Endothelial cell of umbilical vein (primary cell): Measurements from ENCODE around the gene TNRC6B. TPM values are rescaled to one million over a fixed set of nuclear protein-coding genes. Genes with fewer than 3 reads are reported as not detected.

Experiments
- BruUV-seq: library from RNA; stranded (reverse); fragments of 400-500 nt; replicated peaks from 2 replicates; lab custom pipeline; 2021; lab: Mats Ljungman, UMichigan
- CTCF ChIA-PET: fragments of 300-600, 350-600 bp; sonication (Branson Sonifier 250); formaldehyde crosslinking; loops from one replicate; lab custom pipeline; 2021; ENCODE audit warnings: antibody characterized with exemption, inconsistent platforms; lab: Charles Lee
- POLR2A ChIA-PET: fragments of 300-600, 350-600 bp; sonication (Branson Sonifier 250); formaldehyde crosslinking; loops from one replicate; lab custom pipeline; 2021; ENCODE audit warnings: antibody characterized with exemption, inconsistent platforms; lab: Charles Lee
- DNase-seq: peaks from one replicate; pipeline ENCODE4 v3.0.0-alpha.2; 2011; ENCODE audit warnings: low read depth, low spot score
- FAIRE-seq: peaks from 2 replicates; lab custom pipeline; 2011; peaks lifted over from hg19 to GRCh38; lab: Jason Lieb, UNC
- H2AFZ ChIP-seq: 2 replicates; pipeline ENCODE4 v1.6.0; 2012; ENCODE audit warnings: low read depth, low read length, control low read depth, inconsistent platforms
- H3K27ac ChIP-seq: 2 replicates; pipeline ENCODE4 v1.5.1; 2011; ENCODE audit warnings: low read depth, mild to moderate bottlenecking, control low read depth, low read length, moderate library complexity; ENCODE audit not compliant: insufficient read depth
- H3K27me3 ChIP-seq, 2 experiments: 2 replicates each; pipeline versions ENCODE4 v1.6.0 to v1.6.1; 2011; ENCODE audit warnings: low read length in 2 of 2, mixed read lengths in 1 of 2; ENCODE audit not compliant: control insufficient read depth in 2 of 2, insufficient read depth in 2 of 2
- H3K36me3 ChIP-seq, 2 experiments: 2 replicates in 1 of 2; 3 replicates in 1 of 2; pipeline ENCODE4 v1.5.1; 2011; ENCODE audit warnings: low read length in 2 of 2, mild to moderate bottlenecking in 1 of 2, moderate library complexity in 1 of 2; ENCODE audit not compliant: control insufficient read depth in 2 of 2, insufficient read depth in 2 of 2; ENCODE audit errors: extremely low read depth in 1 of 2
- H3K4me1 ChIP-seq: 3 replicates; pipeline ENCODE4 v1.5.1; 2011; ENCODE audit warnings: mild to moderate bottlenecking, low read length; ENCODE audit not compliant: control insufficient read depth, insufficient read depth; ENCODE audit errors: extremely low read depth
- H3K4me2 ChIP-seq: 2 replicates; pipeline ENCODE4 v1.6.1; 2011; ENCODE audit warnings: low read length, control low read depth, mixed read lengths; ENCODE audit not compliant: insufficient read depth
- H3K4me3 ChIP-seq, 3 experiments: fragments of 200-600 bp in 1 of 3; sonication (generic), shearing (Covaris generic) in 1 of 3; replicated peaks in 1 of 3; 2 replicates each; pipeline ENCODE4 v1.5.1; 2011 to 2016; ENCODE audit warnings: control low read depth in 3 of 3, low read length in 3 of 3, mild to moderate bottlenecking in 2 of 3, inconsistent platforms in 1 of 3, low read depth in 1 of 3, moderate library complexity in 1 of 3; ENCODE audit not compliant: insufficient read depth in 1 of 3
- H3K79me2 ChIP-seq: 2 replicates; pipeline ENCODE4 v1.6.0; 2012; ENCODE audit warnings: low read length, inconsistent platforms; ENCODE audit not compliant: control insufficient read depth, insufficient read depth
- H3K9ac ChIP-seq: replicated peaks from 2 replicates; pipeline ENCODE3; 2011; ENCODE audit warnings: low read length, control low read depth; ENCODE audit not compliant: insufficient read depth; ENCODE audit errors: extremely low read depth
- H3K9me1 ChIP-seq: replicated peaks from 3 replicates; pipeline ENCODE4 v1.6.0; 2011; ENCODE audit warnings: mild to moderate bottlenecking, low read length; ENCODE audit not compliant: control insufficient read depth, insufficient read depth; ENCODE audit errors: extremely low read depth
- H3K9me3 ChIP-seq: replicated peaks from 2 replicates; pipeline ENCODE4 v1.5.1; 2012; ENCODE audit warnings: low read length, inconsistent platforms; ENCODE audit not compliant: control insufficient read depth, insufficient read depth
- H4K20me1 ChIP-seq: replicated peaks from 2 replicates; pipeline ENCODE3; 2011; ENCODE audit warnings: mild to moderate bottlenecking, low read length; ENCODE audit not compliant: control insufficient read depth, insufficient read depth; ENCODE audit errors: extremely low read depth
- CTCF ChIP-seq, 2 donors: IDR thresholded peaks; 1 replicate in 1 of 2; 2 replicates in 1 of 2; pipeline ENCODE4 v1.5.1; 2011; ENCODE audit warnings: low read length in 2 of 2, mild to moderate bottlenecking in 2 of 2, moderate library complexity in 2 of 2, control low read depth in 1 of 2, inconsistent platforms in 1 of 2, low read depth in 1 of 2; ENCODE audit not compliant: insufficient read depth in 1 of 2; ENCODE audit errors: extremely low read depth in 1 of 2
- EZH2 ChIP-seq: IDR thresholded peaks from 2 replicates; pipeline ENCODE4 v1.6.1; 2012; ENCODE audit warnings: borderline replicate concordance, low read depth, mild to moderate bottlenecking, moderate library complexity, low read length, inconsistent platforms; ENCODE audit not compliant: severe bottlenecking
- FOS ChIP-seq: IDR thresholded peaks from 2 replicates; pipeline ENCODE4 v1.6.1; 2011; ENCODE audit warnings: mild to moderate bottlenecking, low read length, moderate library complexity, borderline replicate concordance; ENCODE audit not compliant: insufficient read depth
- GATA2 ChIP-seq: IDR thresholded peaks from 2 replicates; pipeline ENCODE4 v1.7.0; 2011; ENCODE audit warnings: low read depth, mild to moderate bottlenecking, moderate library complexity, mixed read lengths, low read length; ENCODE audit not compliant: insufficient read length, insufficient read depth
- MAX ChIP-seq: IDR thresholded peaks from 2 replicates; pipeline ENCODE4 v1.6.1; 2011; ENCODE audit not compliant: insufficient read depth, insufficient read length
- POLR2A ChIP-seq: IDR thresholded peaks from 2 replicates; pipeline ENCODE4 v1.6.1; 2012; ENCODE audit warnings: low read depth, mild to moderate bottlenecking, control low read depth, low read length
- POLR2AphosphoS5 ChIP-seq: IDR thresholded peaks from 2 replicates; pipeline ENCODE4 v1.6.1; 2012; ENCODE audit warnings: low read depth, mild to moderate bottlenecking, control low read depth, low read length, moderate library complexity; ENCODE audit not compliant: insufficient read depth
- dilution Hi-C: fragments of 300-500 bp; cut with MboI; formaldehyde crosslinking; loops from one replicate; pipeline ENCODE4 v1.15.0; 2019; ENCODE audit warnings: low sequenced_read_pairs; ENCODE audit not compliant: extremely low pct_ligation_motif_present
- intact Hi-C: fragments of 100-400 bp; cut with micrococcal nuclease; formaldehyde crosslinking; loops from one replicate; pipeline ENCODE4 v1.10.0; 2022
- polyA plus RNA-seq, 4 experiments: library from polyadenylated mRNA; depleted of rRNA in 3 of 4; stranded (reverse) in 3 of 4; unstranded in 1 of 4; fragments of >200 nt; gene quantifications; 2 replicates each; pipeline versions ENCODE4 v1.2.1 to v1.2.3, GENCODE V29; 2011 to 2012; ENCODE audit warnings: missing spikeins in 1 of 4
- total RNA-seq: library from RNA; stranded (reverse); gene quantifications from 2 replicates; pipeline ENCODE4 v1.2.3, GENCODE V29; 2021

Gene TNRC6B
- total and polyA plus RNA-seq, 2 donors (not counting 3 experiments of a cell fraction or from before 2014, with no cell fraction given): 10.6 to 37.2 TPM

- no TSS peak for BruUV-seq
- H3K79me2 ChIP-seq: no peaks in the 10 kb centered on the region
- no peaks in the 10 kb centered on the region for H4K20me1 ChIP-seq
- no peaks in the 10 kb centered on the region for H3K4me1 ChIP-seq
- no peak overlapping the region for H3K4me3 ChIP-seq
- dilution Hi-C loops: no loop called here
- H3K27ac ChIP-seq: no peak overlapping the region
- DNase-seq (no peak), FAIRE-seq (no peak)
- intact Hi-C loops: no loop called here
- no peaks in the 10 kb centered on the region for H3K27me3 ChIP-seq
- H3K9me1 ChIP-seq: no peaks in the 10 kb centered on the region
- no peak overlapping the region for H2AFZ ChIP-seq
- ChIA-PET POLR2A (no interaction called here), CTCF (no interaction called here)
- peaks cover 22 to 38% of the 10 kb centered on the region in 2 experiments for H3K36me3 ChIP-seq
- no peak overlapping the region for H3K4me2 ChIP-seq
- H3K9me3 ChIP-seq: no peaks in the 10 kb centered on the region
- TF ChIP-seq POLR2A (no peak), POLR2AphosphoS5 (no peak), EZH2 (no peak), CTCF (IDR thresholded peaks at IDR 0.05; ENCODE audit: extremely low read depth in 1 of 2, insufficient read depth in 1 of 2, low read depth in 1 of 2, low read length in 2 of 2) (no peak), MAX (no peak), FOS (no peak), GATA2 (no peak)
- no peak overlapping the region for H3K9ac ChIP-seq
Measured at GRCh38 chr22:40314041-40314440, 136.3 kb downstream of the TNRC6B start.
